ENCODE data around the gene MYO3B.

DNA sequence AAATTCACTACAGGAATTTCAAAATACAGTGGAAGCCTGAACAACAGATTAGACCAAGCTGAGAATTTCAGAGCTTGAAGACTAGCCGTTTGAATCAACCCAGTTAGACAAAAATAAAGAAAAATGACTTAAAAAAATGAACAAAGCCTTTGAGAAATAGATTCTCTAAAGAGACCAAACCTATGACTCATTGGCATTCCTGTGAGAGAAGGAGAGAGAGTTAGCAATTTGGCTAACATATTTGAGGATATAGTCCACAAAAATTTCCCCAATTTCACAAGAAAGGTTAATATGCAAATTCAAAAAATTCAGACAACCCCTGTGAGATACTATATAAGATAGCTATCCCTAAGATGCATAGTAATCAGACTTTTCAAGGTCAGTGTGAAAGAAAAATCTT, 78.0 kb downstream of the MYO3B start:
- no peak for TF ChIP-seq POLR2A (IDR thresholded peaks at IDR 0.05)
- TF ChIP-seq, protein P1, sequence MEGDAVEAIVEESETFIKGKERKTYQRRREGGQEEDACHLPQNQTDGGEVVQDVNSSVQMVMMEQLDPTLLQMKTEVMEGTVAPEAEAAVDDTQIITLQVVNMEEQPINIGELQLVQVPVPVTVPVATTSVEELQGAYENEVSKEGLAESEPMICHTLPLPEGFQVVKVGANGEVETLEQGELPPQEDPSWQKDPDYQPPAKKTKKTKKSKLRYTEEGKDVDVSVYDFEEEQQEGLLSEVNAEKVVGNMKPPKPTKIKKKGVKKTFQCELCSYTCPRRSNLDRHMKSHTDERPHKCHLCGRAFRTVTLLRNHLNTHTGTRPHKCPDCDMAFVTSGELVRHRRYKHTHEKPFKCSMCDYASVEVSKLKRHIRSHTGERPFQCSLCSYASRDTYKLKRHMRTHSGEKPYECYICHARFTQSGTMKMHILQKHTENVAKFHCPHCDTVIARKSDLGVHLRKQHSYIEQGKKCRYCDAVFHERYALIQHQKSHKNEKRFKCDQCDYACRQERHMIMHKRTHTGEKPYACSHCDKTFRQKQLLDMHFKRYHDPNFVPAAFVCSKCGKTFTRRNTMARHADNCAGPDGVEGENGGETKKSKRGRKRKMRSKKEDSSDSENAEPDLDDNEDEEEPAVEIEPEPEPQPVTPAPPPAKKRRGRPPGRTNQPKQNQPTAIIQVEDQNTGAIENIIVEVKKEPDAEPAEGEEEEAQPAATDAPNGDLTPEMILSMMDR (IDR thresholded peaks at IDR 0.05): no peak

All from uterus (tissue), 2 donors.